GM10266 (cell line): Measurements from ENCODE around the gene KIF22.
"Not testable (repeated sequence)": the region's sequence is repeated elsewhere in the genome, so short reads cannot be mapped to it uniquely, and the experiment has no call there.

Experiments used
- DNase-seq: peaks from one replicate; pipeline ENCODE4 v3.0.0; 2012; ENCODE audit errors: extremely low spot score
- TF ChIP-seq, protein P1 (sequence below): IDR thresholded peaks from 2 replicates; pipeline ENCODE4 v1.5.1; 2012; ENCODE audit warnings: mild to moderate bottlenecking, low read depth; ENCODE audit not compliant: control insufficient read depth, insufficient read depth; ENCODE audit errors: missing control alignments

Gene KIF22

GRCh38 chr16:29760567-29761279 is 29.8 kb upstream of the KIF22 start:
- no peak for DNase-seq
- TF ChIP-seq, protein P1, sequence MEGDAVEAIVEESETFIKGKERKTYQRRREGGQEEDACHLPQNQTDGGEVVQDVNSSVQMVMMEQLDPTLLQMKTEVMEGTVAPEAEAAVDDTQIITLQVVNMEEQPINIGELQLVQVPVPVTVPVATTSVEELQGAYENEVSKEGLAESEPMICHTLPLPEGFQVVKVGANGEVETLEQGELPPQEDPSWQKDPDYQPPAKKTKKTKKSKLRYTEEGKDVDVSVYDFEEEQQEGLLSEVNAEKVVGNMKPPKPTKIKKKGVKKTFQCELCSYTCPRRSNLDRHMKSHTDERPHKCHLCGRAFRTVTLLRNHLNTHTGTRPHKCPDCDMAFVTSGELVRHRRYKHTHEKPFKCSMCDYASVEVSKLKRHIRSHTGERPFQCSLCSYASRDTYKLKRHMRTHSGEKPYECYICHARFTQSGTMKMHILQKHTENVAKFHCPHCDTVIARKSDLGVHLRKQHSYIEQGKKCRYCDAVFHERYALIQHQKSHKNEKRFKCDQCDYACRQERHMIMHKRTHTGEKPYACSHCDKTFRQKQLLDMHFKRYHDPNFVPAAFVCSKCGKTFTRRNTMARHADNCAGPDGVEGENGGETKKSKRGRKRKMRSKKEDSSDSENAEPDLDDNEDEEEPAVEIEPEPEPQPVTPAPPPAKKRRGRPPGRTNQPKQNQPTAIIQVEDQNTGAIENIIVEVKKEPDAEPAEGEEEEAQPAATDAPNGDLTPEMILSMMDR, result no peak

DNA sequence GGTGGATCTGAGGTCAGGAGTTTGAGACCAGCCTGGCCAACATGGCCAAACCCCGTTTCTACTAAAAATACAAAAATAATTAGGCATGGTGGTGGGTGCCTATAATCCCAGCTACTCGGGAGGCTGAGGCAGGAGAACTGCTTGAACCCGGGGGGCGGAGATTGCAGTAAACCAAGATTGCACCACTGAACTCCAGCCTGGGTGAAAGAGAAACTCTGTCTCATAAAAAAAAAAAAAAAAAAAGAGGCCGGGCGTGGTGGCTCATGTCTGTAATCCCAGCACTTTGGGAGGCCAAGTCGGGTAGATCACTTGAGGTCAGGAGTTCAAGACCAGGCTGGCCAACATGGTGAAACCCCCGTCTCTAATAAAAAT is 29.3 kb upstream of the KIF22 start:
- DNase-seq, result not testable (repeated sequence)

- DNase-seq, result no peak
- TF ChIP-seq, protein P1, result no peak
Measured at GRCh38 chr16:29761882-29762281, 28.7 kb upstream of the KIF22 start.

DNA sequence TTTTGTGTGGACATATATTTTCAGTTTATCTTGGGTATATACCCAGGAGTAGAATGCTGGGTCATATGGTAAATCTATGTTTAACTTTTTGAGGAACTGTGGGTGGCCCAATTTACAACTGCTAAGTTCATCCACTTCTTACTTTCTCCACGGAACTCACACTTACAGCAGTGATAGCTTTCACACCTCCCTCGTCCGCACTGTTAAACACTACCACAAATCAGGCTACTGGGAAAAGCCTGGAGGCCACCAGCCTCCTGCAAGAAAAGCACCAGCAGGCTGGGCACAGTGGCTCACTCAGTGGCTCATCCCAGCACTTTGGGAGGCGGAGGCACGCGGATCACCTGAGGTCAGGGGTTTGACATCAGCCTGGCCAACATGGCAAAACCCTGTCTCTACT is 27.2 kb upstream of the KIF22 start:
- TF ChIP-seq, protein P1, result no peak
- no peak for DNase-seq

- DNase-seq, result no peak
- TF ChIP-seq, protein P1, result no peak
Measured at GRCh38 chr16:29765167-29766032, 25.2 kb upstream of the KIF22 start.

DNA sequence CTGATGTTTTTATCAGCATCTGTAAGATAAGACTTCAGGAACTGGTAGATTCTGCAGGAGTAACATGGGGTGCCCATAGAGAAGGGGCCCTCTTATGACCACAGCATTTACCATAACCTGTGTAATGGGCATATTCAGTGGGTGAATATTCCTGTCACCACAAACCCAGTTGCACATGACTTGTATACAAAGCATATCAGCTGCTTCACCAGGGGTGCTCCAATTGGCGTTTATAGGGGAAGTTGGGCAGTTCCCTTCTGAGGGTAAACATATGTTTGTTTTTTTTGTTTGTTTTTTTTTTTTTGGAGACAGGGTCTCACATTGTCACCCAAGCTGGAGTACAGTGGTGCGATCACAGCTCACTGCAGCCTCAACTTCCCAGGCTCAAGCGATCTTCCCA is 24.0 kb upstream of the KIF22 start:
- DNase-seq, result no peak

DNA sequence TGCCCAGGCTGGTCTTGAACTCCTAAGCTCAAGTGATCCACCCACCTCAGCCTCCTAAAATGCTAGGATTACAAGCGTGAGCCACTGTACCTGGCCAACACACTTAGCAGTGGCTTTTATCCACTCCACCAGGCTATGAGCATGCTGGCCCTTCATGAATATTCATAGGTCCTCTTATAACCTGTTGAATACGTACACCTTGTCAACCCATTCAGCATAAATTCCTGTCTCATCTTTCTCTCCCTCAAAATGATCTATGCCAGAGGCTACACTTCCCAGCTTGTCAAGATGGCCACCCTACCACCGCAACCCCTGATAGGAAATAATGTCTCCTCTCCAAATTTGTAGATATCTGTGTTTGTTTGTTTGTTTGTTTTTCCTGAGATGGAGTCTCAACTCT is 23.5 kb upstream of the KIF22 start:
- TF ChIP-seq, protein P1, result no peak
- DNase-seq, result no peak

More for the DNA sequence above, 24.0 kb upstream of the KIF22 start:
- TF ChIP-seq, protein P1, result no peak

GRCh38 chr16:29769507-29769906 is 21.0 kb upstream of the KIF22 start:
- no peak for DNase-seq
- TF ChIP-seq, protein P1, result no peak
